NB4 (cell line): ENCODE measurements around the gene GAPVD1.

Experiments
- POLR2A ChIP-seq: IDR thresholded peaks from 2 replicates; pipeline ENCODE4 v1.6.1; 2011; ENCODE audit warnings: mild to moderate bottlenecking; ENCODE audit not compliant: insufficient read length; ENCODE audit errors: extremely low read depth
- TF ChIP-seq, protein P1 (sequence below): IDR thresholded peaks from one replicate; pipeline ENCODE4 v1.5.1; 2012; ENCODE audit warnings: low read depth, low read length

DNA sequence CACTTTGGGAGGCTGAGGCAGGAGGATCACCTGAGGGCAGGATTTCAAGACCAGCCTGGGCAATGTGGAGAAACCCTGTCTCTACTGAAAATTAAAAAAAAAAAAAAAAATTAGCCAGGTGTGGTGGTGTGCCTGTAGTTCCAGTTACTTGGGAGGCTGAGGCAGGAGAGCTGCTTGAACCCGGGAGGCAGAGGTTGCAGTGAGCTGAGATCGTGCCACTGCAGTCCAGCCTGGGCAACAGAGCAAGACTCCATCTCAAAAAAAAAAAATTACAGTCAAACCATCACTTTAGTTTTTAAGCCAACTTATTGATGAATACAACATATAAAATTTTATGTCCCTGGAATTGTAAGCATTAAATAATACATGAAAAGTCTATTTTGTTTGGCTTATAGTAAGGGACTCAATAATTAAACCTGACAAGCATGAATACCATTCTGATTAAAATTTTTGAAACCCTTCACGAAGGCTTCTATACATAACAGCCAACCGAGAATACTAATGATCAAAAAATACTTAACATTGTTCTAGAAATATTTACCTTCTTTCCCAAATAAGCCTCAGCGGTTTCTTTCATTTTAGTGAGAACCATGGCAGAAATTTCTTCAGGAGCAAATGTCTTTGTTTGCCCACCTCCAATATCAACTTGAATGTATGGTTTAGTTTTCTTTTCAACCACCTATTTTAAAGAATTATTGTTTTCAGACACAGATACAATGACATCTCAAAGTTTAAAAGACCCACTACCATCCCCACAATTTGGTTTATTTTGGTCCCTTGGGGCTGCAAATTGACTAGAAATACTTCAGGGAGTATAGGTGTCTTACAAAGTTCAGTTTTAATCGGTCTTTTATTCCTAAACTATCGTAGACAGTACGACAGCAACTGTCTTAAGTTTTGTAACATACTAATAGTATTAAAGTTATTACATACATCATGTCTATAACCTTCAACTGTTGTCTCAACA, 21.7 kb upstream of the GAPVD1 start:
- TF ChIP-seq, protein P1, sequence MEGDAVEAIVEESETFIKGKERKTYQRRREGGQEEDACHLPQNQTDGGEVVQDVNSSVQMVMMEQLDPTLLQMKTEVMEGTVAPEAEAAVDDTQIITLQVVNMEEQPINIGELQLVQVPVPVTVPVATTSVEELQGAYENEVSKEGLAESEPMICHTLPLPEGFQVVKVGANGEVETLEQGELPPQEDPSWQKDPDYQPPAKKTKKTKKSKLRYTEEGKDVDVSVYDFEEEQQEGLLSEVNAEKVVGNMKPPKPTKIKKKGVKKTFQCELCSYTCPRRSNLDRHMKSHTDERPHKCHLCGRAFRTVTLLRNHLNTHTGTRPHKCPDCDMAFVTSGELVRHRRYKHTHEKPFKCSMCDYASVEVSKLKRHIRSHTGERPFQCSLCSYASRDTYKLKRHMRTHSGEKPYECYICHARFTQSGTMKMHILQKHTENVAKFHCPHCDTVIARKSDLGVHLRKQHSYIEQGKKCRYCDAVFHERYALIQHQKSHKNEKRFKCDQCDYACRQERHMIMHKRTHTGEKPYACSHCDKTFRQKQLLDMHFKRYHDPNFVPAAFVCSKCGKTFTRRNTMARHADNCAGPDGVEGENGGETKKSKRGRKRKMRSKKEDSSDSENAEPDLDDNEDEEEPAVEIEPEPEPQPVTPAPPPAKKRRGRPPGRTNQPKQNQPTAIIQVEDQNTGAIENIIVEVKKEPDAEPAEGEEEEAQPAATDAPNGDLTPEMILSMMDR: no peak
- no peak for TF ChIP-seq POLR2A
